Fibroblast of lung (primary cell): ENCODE results near the gene GADD45G. TPM values are rescaled to one million over a fixed set of nuclear protein-coding genes. Genes with fewer than 3 reads are reported as not detected.

Experiments
- DNase-seq, 2 donors: peaks; one replicate each; pipeline versions ENCODE4 v3.0.0 to v3.0.0-alpha.2; 2010; ENCODE audit warnings: low read depth in 2 of 2
- H2AFZ ChIP-seq: 2 replicates; pipeline ENCODE4 v1.5.1; 2012; ENCODE audit warnings: low read length, control low read depth, inconsistent platforms
- H3K27ac ChIP-seq: 2 replicates; pipeline ENCODE4 v1.5.1; 2011; ENCODE audit warnings: low read length, control low read depth; ENCODE audit not compliant: insufficient read depth
- H3K27me3 ChIP-seq: 2 replicates; pipeline ENCODE4 v1.5.1; 2011; ENCODE audit warnings: mild to moderate bottlenecking, low read length; ENCODE audit not compliant: control insufficient read depth, insufficient read depth
- H3K36me3 ChIP-seq: 2 replicates; pipeline ENCODE4 v1.5.1; 2011; ENCODE audit warnings: low read length; ENCODE audit not compliant: control insufficient read depth, insufficient read depth
- H3K4me1 ChIP-seq: 2 replicates; pipeline ENCODE4 v1.5.1; 2011; ENCODE audit warnings: low read length; ENCODE audit not compliant: control insufficient read depth, insufficient read depth; ENCODE audit errors: extremely low read depth
- H3K4me2 ChIP-seq: 2 replicates; pipeline ENCODE4 v1.5.1; 2011; ENCODE audit warnings: low read length, control low read depth; ENCODE audit not compliant: insufficient read depth; ENCODE audit errors: extremely low read depth
- H3K4me3 ChIP-seq, 4 experiments: fragments of 200-600 bp in 1 of 4; sonication (generic) in 1 of 4; replicated peaks in 1 of 4; 2 replicates each; pipeline ENCODE4 v1.5.1; 2011 to 2016; ENCODE audit warnings: low read length in 4 of 4, low read depth in 3 of 4, mild to moderate bottlenecking in 3 of 4, control low read depth in 2 of 4, inconsistent platforms in 1 of 4, mixed read lengths in 1 of 4; ENCODE audit not compliant: insufficient read depth in 1 of 4; ENCODE audit errors: control extremely low read depth in 1 of 4
- H3K79me2 ChIP-seq: 2 replicates; pipeline ENCODE4 v1.5.1; 2012; ENCODE audit warnings: mild to moderate bottlenecking, low read length, inconsistent platforms; ENCODE audit not compliant: control insufficient read depth, insufficient read depth
- H3K9ac ChIP-seq: 2 replicates; pipeline ENCODE4 v1.5.1; 2011; ENCODE audit warnings: mild to moderate bottlenecking, low read length, control low read depth; ENCODE audit not compliant: insufficient read depth
- H3K9me3 ChIP-seq: 2 replicates; pipeline ENCODE4 v1.5.1; 2012; ENCODE audit warnings: low read depth, low read length; ENCODE audit not compliant: control insufficient read depth, insufficient read depth
- H4K20me1 ChIP-seq: 2 replicates; pipeline ENCODE4 v1.5.1; 2011; ENCODE audit warnings: low read length; ENCODE audit not compliant: control insufficient read depth, insufficient read depth; ENCODE audit errors: extremely low read depth
- CTCF ChIP-seq, 2 donors: IDR thresholded peaks in 1 of 2; conservative IDR thresholded peaks in 1 of 2; 1 replicate in 1 of 2; 2 replicates in 1 of 2; pipeline ENCODE4 v1.5.1; 2011 to 2012; ENCODE audit warnings: low read length in 2 of 2, control low read depth in 1 of 2, inconsistent platforms in 1 of 2, low read depth in 1 of 2, mild to moderate bottlenecking in 1 of 2
- EZH2 ChIP-seq: IDR thresholded peaks from 2 replicates; pipeline ENCODE4 v1.5.1; 2012; ENCODE audit warnings: low read length, control low read depth, mild to moderate bottlenecking; ENCODE audit errors: missing control alignments
- polyA plus RNA-seq, 2 donors: library from polyadenylated mRNA; depleted of rRNA in 1 of 2; stranded (reverse) in 1 of 2; unstranded in 1 of 2; fragments of >200 nt; gene quantifications; 2 replicates each; pipeline ENCODE4 v1.2.1, GENCODE V29; 2011 to 2012; ENCODE audit warnings: missing spikeins in 1 of 2
- total RNA-seq: library from RNA; depleted of rRNA; stranded (reverse); fragments of >200 nt; gene quantifications from 2 replicates; pipeline ENCODE4 v1.2.1, GENCODE V29; 2014

Gene GADD45G
- total and polyA plus RNA-seq, 2 donors (not counting 1 experiment from before 2014, with no cell fraction given), result 3.5 TPM; not detected in 1

- no peak for DNase-seq
- Histone ChIP-seq H2AFZ (no peak overlapping the region), H3K27ac (no peak overlapping the region), H3K27me3 (no peaks in the 10 kb centered on the region), H3K4me3 (no peak overlapping the region), H3K36me3 (no peaks in the 10 kb centered on the region), H4K20me1 (no peaks in the 10 kb centered on the region), H3K4me2 (no peak overlapping the region), H3K79me2 (no peaks in the 10 kb centered on the region), H3K9me3 (no peaks in the 10 kb centered on the region), H3K9ac (no peak overlapping the region), H3K4me1 (no peaks in the 10 kb centered on the region)
- no peak for TF ChIP-seq EZH2
- no peak for TF ChIP-seq CTCF (conservative IDR thresholded peaks at IDR 0.05 in 1 of 2, IDR thresholded peaks at IDR 0.05 in 1 of 2; ENCODE audit: low read depth in 1 of 2, low read length in 2 of 2)
Measured at GRCh38 chr9:89590415-89590814, 14.4 kb upstream of the GADD45G start.

DNA sequence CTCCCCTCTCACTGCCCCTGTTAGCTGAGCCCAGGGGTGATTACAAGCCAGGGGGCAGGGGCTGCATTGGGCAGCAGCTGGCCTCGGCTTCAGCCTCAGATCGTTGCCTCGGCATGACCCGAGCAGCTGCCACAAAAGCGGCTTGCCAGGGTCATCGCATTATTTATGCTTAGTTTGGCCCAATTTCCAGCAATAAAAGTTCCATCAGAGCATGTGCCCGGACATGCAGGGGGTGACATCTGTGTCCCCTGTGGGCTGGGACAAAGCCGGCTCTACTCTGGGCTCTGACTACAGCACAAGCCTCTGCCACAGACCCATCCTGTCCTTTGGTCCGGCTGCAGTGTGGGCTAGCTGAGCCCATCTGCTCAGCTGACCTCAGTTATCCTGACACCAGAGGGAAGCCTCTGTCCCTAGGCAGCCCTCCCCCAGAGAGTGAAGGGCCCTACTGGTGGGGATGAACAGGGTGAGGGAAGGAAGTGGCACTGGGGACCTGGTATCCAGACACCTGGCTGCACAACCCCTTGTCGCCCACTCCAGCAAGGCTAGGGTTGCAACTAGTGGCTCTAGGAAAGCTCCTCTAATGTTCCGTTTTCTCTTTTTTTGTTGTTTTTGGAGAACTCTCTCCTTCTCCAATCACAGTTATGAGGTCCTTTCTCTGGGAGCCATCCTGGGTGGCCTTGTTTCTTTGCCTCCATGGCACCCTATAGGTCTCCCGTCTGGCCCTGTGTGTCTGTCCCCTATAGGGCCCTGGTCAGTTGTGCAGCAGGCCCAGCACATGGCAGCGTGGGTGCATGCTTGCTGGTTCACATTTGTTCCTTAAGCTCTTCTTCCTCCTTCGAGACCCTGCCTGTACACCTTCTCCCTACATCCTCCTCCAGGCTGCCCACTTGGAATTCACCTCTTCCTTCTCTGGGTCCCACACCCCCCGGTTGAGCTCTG is 13.3 kb upstream of the GADD45G start:
- no peak for DNase-seq
- no peak overlapping the region for H3K27ac ChIP-seq
- no peak overlapping the region for H3K4me2 ChIP-seq
- no peaks in the 10 kb centered on the region for H3K9me3 ChIP-seq
- no peaks in the 10 kb centered on the region for H3K79me2 ChIP-seq
- H3K36me3 ChIP-seq, result no peaks in the 10 kb centered on the region
- no peak for TF ChIP-seq CTCF (conservative IDR thresholded peaks at IDR 0.05 in 1 of 2, IDR thresholded peaks at IDR 0.05 in 1 of 2; ENCODE audit: low read depth in 1 of 2, low read length in 2 of 2)
- no peak for TF ChIP-seq EZH2
- no peak overlapping the region for H3K9ac ChIP-seq
- H3K4me1 ChIP-seq, result no peaks in the 10 kb centered on the region
- no peak overlapping the region for H3K4me3 ChIP-seq
- H4K20me1 ChIP-seq, result no peaks in the 10 kb centered on the region
- H3K27me3 ChIP-seq, result no peaks in the 10 kb centered on the region
- H2AFZ ChIP-seq, result no peak overlapping the region

GRCh38 chr9:89592213-89592815 is 12.5 kb upstream of the GADD45G start:
- Histone ChIP-seq H3K27ac (no peak overlapping the region), H3K4me3 (no peak overlapping the region), H3K36me3 (no peaks in the 10 kb centered on the region), H3K9me3 (no peaks in the 10 kb centered on the region), H2AFZ (no peak overlapping the region), H3K9ac (no peak overlapping the region), H3K27me3 (no peaks in the 10 kb centered on the region), H3K79me2 (no peaks in the 10 kb centered on the region), H3K4me1 (no peaks in the 10 kb centered on the region), H3K4me2 (no peak overlapping the region), H4K20me1 (no peaks in the 10 kb centered on the region)
- DNase-seq, result no peak
- TF ChIP-seq EZH2, result no peak
- TF ChIP-seq CTCF (conservative IDR thresholded peaks at IDR 0.05 in 1 of 2, IDR thresholded peaks at IDR 0.05 in 1 of 2; ENCODE audit: low read depth in 1 of 2, low read length in 2 of 2), result no peak
